IMR-90 (cell line): ENCODE data around the gene TMEM54. TPM values are rescaled to one million over a fixed set of nuclear protein-coding genes. Genes with fewer than 3 reads are reported as not detected.

Experiments
- ATAC-seq: fragments of 200-7000 bp; cut with Tn5 transposase; 2 replicates; pipeline ENCODE4 v1.9.1; 2020; ENCODE audit warnings: low read depth, mild to moderate bottlenecking, moderate library complexity
- BruUV-seq: library from RNA; stranded (reverse); fragments of 400-500 nt; replicated peaks from 2 replicates; lab custom pipeline; 2021; lab: Mats Ljungman, UMichigan
- CTCF ChIA-PET: fragments of 300-600 bp; formaldehyde crosslinking; extraction: SDS; loops from one replicate; lab custom pipeline; 2021; ENCODE audit warnings: antibody characterized with exemption; lab: Yijun Ruan, JAX
- POLR2A ChIA-PET: fragments of 300-600 bp; sonication (Branson Sonifier 250); formaldehyde crosslinking; loops from one replicate; lab custom pipeline; 2022; ENCODE audit warnings: antibody characterized with exemption; ENCODE audit not compliant: unreplicated experiment; lab: Charles Lee
- DNase-seq: peaks from one replicate; pipeline ENCODE4 v3.0.0; 2013
- H2AFZ ChIP-seq: replicated peaks from 2 replicates; pipeline ENCODE3; 2013; ENCODE audit warnings: low read length, mild to moderate bottlenecking; ENCODE audit not compliant: poor library complexity
- H2AK5ac ChIP-seq: 2 replicates; pipeline ENCODE4 v1.6.1; 2013; ENCODE audit warnings: low read depth, low read length, inconsistent platforms
- H2AK9ac ChIP-seq: replicated peaks from 2 replicates; pipeline ENCODE3; 2013; ENCODE audit warnings: mild to moderate bottlenecking, low read depth, low read length, moderate library complexity; ENCODE audit not compliant: poor library complexity
- H2BK120ac ChIP-seq: 2 replicates; pipeline ENCODE4 v1.6.1; 2013; ENCODE audit warnings: low read depth, low read length, inconsistent platforms
- H2BK15ac ChIP-seq: 3 replicates; pipeline ENCODE4 v1.6.1; 2013; ENCODE audit warnings: low read depth, low read length, inconsistent platforms
- H2BK20ac ChIP-seq: 2 replicates; pipeline ENCODE4 v1.6.1; 2013; ENCODE audit warnings: low read depth, mild to moderate bottlenecking, inconsistent platforms, low read length, moderate library complexity
- H2BK5ac ChIP-seq: 2 replicates; pipeline ENCODE4 v1.6.1; 2013; ENCODE audit warnings: mild to moderate bottlenecking, low read depth, low read length, inconsistent platforms; ENCODE audit not compliant: poor library complexity, severe bottlenecking
- H3K14ac ChIP-seq: replicated peaks from 2 replicates; pipeline ENCODE4 v1.6.1; 2013; ENCODE audit warnings: low read depth, low read length, inconsistent platforms
- H3K18ac ChIP-seq: 2 replicates; pipeline ENCODE4 v1.6.1; 2013; ENCODE audit warnings: low read depth, low read length, control low read depth
- H3K23ac ChIP-seq: 2 replicates; pipeline ENCODE4 v1.6.1; 2013; ENCODE audit warnings: low read depth, low read length, inconsistent platforms
- H3K27ac ChIP-seq: 2 replicates; pipeline ENCODE4 v1.5.1; 2013; ENCODE audit warnings: mild to moderate bottlenecking, control low read depth, low read length; ENCODE audit not compliant: insufficient read depth
- H3K27me3 ChIP-seq: 2 replicates; pipeline ENCODE4 v1.6.1; 2013; ENCODE audit warnings: low read length; ENCODE audit not compliant: control insufficient read depth, insufficient read depth
- H3K36me3 ChIP-seq: 2 replicates; pipeline ENCODE4 v1.6.1; 2013; ENCODE audit warnings: low read length, mixed read lengths; ENCODE audit not compliant: control insufficient read depth, insufficient read depth
- H3K4ac ChIP-seq: 2 replicates; pipeline ENCODE4 v1.6.1; 2013; ENCODE audit warnings: low read depth, low read length, inconsistent platforms
- H3K4me1 ChIP-seq: 2 replicates; pipeline ENCODE4 v1.6.1; 2013; ENCODE audit warnings: low read length, mixed read lengths; ENCODE audit not compliant: control insufficient read depth, insufficient read depth
- H3K4me2 ChIP-seq: 2 replicates; pipeline ENCODE4 v1.6.1; 2013; ENCODE audit warnings: low read depth, mild to moderate bottlenecking, control low read depth, low read length, moderate library complexity
- H3K4me3 ChIP-seq: 2 replicates; pipeline ENCODE4 v1.5.1; 2013; ENCODE audit warnings: low read depth, mild to moderate bottlenecking, control low read depth, low read length, moderate library complexity; ENCODE audit not compliant: insufficient read depth
- H3K56ac ChIP-seq: 2 replicates; pipeline ENCODE4 v1.6.1; 2013; ENCODE audit warnings: low read length, inconsistent platforms; ENCODE audit not compliant: insufficient read depth; ENCODE audit errors: extremely low read depth
- H3K79me1 ChIP-seq, 2 experiments: 2 replicates each; pipeline ENCODE4 v1.6.1; 2013; ENCODE audit warnings: low read length in 2 of 2, inconsistent platforms in 1 of 2, low read depth in 1 of 2
- H3K9ac ChIP-seq: 2 replicates; pipeline ENCODE4 v1.6.1; 2013; ENCODE audit warnings: low read depth, low read length, control low read depth
- H3K9me1 ChIP-seq: 2 replicates; pipeline ENCODE4 v1.6.1; 2013; ENCODE audit warnings: low read length, inconsistent platforms; ENCODE audit not compliant: insufficient read depth
- H3K9me3 ChIP-seq: 2 replicates; pipeline ENCODE4 v1.6.1; 2013; ENCODE audit warnings: low read length; ENCODE audit not compliant: control insufficient read depth, insufficient read depth
- H4K20me1 ChIP-seq: 2 replicates; pipeline ENCODE4 v1.6.1; 2013; ENCODE audit warnings: low read length, inconsistent platforms; ENCODE audit not compliant: insufficient read depth
- H4K5ac ChIP-seq: 2 replicates; pipeline ENCODE4 v1.6.1; 2013; ENCODE audit warnings: mild to moderate bottlenecking, low read depth, low read length, control low read depth
- H4K8ac ChIP-seq, 2 experiments: 2 replicates each; pipeline ENCODE4 v1.6.1; 2013; ENCODE audit warnings: low read depth in 2 of 2, low read length in 2 of 2, control low read depth in 1 of 2, inconsistent platforms in 1 of 2
- H4K91ac ChIP-seq: 2 replicates; pipeline ENCODE4 v1.6.1; 2013; ENCODE audit warnings: low read depth, low read length, inconsistent platforms; ENCODE audit not compliant: insufficient read depth
- BHLHE40 ChIP-seq: fragments of 150-350 bp; IDR thresholded peaks from 2 replicates; pipeline ENCODE4 v1.6.1; 2016; ENCODE audit warnings: mild to moderate bottlenecking, low read depth, low read length
- CEBPB ChIP-seq: IDR thresholded peaks from 2 replicates; pipeline ENCODE4 v1.6.1; 2012; ENCODE audit warnings: low read depth, low read length, improper control_type of control experiment
- FOS ChIP-seq: fragments of 150-350 bp; IDR thresholded peaks from 2 replicates; pipeline ENCODE4 v1.6.1; 2016; ENCODE audit warnings: low read depth, low read length
- MAFK ChIP-seq: IDR thresholded peaks from 2 replicates; pipeline ENCODE4 v1.6.1; 2012; ENCODE audit warnings: low read depth, low read length, improper control_type of control experiment
- MAZ ChIP-seq: IDR thresholded peaks from 2 replicates; pipeline ENCODE4 v1.6.1; 2012; ENCODE audit warnings: low read depth, mild to moderate bottlenecking, low read length, improper control_type of control experiment, moderate library complexity, borderline replicate concordance
- MXI1 ChIP-seq: IDR thresholded peaks from 2 replicates; pipeline ENCODE4 v1.6.1; 2012; ENCODE audit warnings: low read depth, mild to moderate bottlenecking, low read length, moderate library complexity, borderline replicate concordance
- RAD21 ChIP-seq: IDR thresholded peaks from 2 replicates; pipeline ENCODE4 v1.6.1; 2012; ENCODE audit warnings: low read length, improper control_type of control experiment
- RFX5 ChIP-seq: IDR thresholded peaks from 2 replicates; pipeline ENCODE4 v1.8.0; 2012; ENCODE audit warnings: low read depth, mild to moderate bottlenecking, low read length, moderate library complexity
- WGBS, 2 experiments: methylation state at CpG; one replicate each; pipeline versions ENCODE4 v1.1.5 to v1.1.7; 2013; ENCODE audit warnings: missing lambda C conversion rate in 2 of 2; ENCODE audit not compliant: insufficient read length in 1 of 2; ENCODE audit errors: extremely low coverage in 2 of 2; 5-methylcytosine and 5-hydroxymethylcytosine counted together
- dilution Hi-C: fragments of 300-500 bp; cut with HindIII; formaldehyde crosslinking; loops from one replicate; pipeline ENCODE4 v1.14.3; 2018; ENCODE audit warnings: low sequenced_read_pairs; ENCODE audit not compliant: unreplicated experiment
- in situ Hi-C: fragments of 300-500 bp; cut with MboI; formaldehyde crosslinking; loops from 3 replicates; pipeline ENCODE4 v1.14.3; 2019; ENCODE audit warnings: low sequenced_read_pairs, inconsistent platforms, mixed read lengths
- intact Hi-C: fragments of 100-400 bp; cut with micrococcal nuclease; formaldehyde crosslinking; loops from 2 replicates; pipeline ENCODE4 v1.10.0; 2022
- polyA plus RNA-seq, 3 experiments: library from polyadenylated mRNA; depleted of rRNA; stranded (reverse); fragments of >200 nt; gene quantifications; 2 replicates each; pipeline ENCODE4 v1.2.3, GENCODE V29; 2012; ENCODE audit warnings: low replicate concordance in 1 of 3
- total RNA-seq: library from RNA; depleted of rRNA; stranded (reverse); fragments of >200 nt; gene quantifications from 2 replicates; pipeline ENCODE4 v1.2.3, GENCODE V29; 2012
- TF ChIP-seq, protein P1 (sequence below): fragments of 150-350 bp; IDR thresholded peaks from 2 replicates; pipeline ENCODE4 v1.6.1; 2016; ENCODE audit warnings: low read depth, mild to moderate bottlenecking, low read length, moderate library complexity, borderline replicate concordance
- TF ChIP-seq, protein P2 (sequence below): fragments of 150-350 bp; IDR thresholded peaks from 2 replicates; pipeline ENCODE4 v1.6.1; 2017; ENCODE audit warnings: mild to moderate bottlenecking, antibody characterized with exemption, low read length, low read depth

TMEM54 gene
- total and polyA plus RNA-seq, 2 of the 4 experiments (the other 2 are of a cell fraction): 25.5 to 75.2 TPM

DNA sequence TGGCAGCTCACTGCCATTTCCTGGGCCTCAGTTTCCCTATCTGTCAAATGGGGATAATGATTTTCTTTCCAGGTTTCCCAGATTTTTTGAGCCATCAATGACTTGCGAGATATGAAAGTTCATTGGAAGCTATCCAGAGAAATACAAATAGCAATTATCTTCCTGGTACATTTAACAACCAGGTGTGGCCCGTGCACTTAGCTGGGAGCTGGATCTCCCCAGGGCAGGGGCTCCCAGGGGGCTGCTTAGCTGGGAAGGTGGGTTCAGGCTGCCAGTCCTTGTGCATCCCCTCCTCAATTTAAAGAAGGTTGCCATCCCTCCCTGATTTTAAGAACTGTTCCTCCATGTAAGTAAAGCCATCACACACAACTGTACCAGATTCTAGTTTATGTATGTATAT lies 3.6 kb upstream of the TMEM54 start:
- TF ChIP-seq BHLHE40 (no peak), MAFK (no peak), MAZ (no peak), CEBPB (no peak), RFX5 (no peak), FOS (no peak), RAD21 (no peak), MXI1 (no peak)
- TF ChIP-seq, protein P1, sequence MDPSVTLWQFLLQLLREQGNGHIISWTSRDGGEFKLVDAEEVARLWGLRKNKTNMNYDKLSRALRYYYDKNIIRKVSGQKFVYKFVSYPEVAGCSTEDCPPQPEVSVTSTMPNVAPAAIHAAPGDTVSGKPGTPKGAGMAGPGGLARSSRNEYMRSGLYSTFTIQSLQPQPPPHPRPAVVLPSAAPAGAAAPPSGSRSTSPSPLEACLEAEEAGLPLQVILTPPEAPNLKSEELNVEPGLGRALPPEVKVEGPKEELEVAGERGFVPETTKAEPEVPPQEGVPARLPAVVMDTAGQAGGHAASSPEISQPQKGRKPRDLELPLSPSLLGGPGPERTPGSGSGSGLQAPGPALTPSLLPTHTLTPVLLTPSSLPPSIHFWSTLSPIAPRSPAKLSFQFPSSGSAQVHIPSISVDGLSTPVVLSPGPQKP: no peak
- TF ChIP-seq, protein P2, sequence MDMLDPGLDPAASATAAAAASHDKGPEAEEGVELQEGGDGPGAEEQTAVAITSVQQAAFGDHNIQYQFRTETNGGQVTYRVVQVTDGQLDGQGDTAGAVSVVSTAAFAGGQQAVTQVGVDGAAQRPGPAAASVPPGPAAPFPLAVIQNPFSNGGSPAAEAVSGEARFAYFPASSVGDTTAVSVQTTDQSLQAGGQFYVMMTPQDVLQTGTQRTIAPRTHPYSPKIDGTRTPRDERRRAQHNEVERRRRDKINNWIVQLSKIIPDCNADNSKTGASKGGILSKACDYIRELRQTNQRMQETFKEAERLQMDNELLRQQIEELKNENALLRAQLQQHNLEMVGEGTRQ: no peak
- Histone ChIP-seq H3K36me3 (no peaks in the 10 kb centered on the region), H3K23ac (no peak overlapping the region), H3K4ac (no peak overlapping the region), H3K27me3 (peaks cover 5% of the 10 kb centered on the region), H3K27ac (no peak overlapping the region), H4K20me1 (no peaks in the 10 kb centered on the region), H3K9me1 (no peaks in the 10 kb centered on the region; the same call in 1 of the 2 replicates), H2AK9ac (no peak overlapping the region), H2AK5ac (no peak overlapping the region), H4K5ac (no peak overlapping the region), H3K18ac (no peak overlapping the region), H2BK5ac (no peak overlapping the region), H3K4me3 (no peak overlapping the region), H4K91ac (no peak overlapping the region), H3K14ac (no peak overlapping the region), H3K9ac (no peak overlapping the region), H2BK15ac (no peak overlapping the region), H4K8ac (no peak overlapping the region), H3K9me3 (no peaks in the 10 kb centered on the region), H3K4me2 (no peak overlapping the region), H3K56ac (no peak overlapping the region), H2AFZ (no peak overlapping the region), H3K79me1 (0 out of 4 replicates have a peak, but pooled peaks cover 0 to 9% of the 10 kb centered on the region in 2 experiments), H2BK120ac (no peak overlapping the region), H2BK20ac (no peak overlapping the region), H3K4me1 (peaks cover 2% of the 10 kb centered on the region; the same call in 1 of the 2 replicates)
- ATAC-seq: no peak
- no TSS peak for BruUV-seq
- in situ Hi-C loops (no loop called here), dilution Hi-C loops (no loop called here), intact Hi-C loops (no loop called here)
- ChIA-PET POLR2A (no interaction called here), CTCF (interaction anchor here (0.6 to 0.8 kb wide), 3 partner anchors 10 to 420 kb away, joined by 3 read pairs; no protein-coding TSS in a partner anchor)
- DNase-seq: no peak
- no CpG with 5 or more reads among the region's 2 CpGs for WGBS, 2 experiments
